ENCODE measurements around the gene GOLGA8S.
"Not testable (repeated sequence)": the region's sequence is repeated elsewhere in the genome, so short reads cannot be mapped to it uniquely, and the experiment has no call there.

The GOLGA8S gene, protein sequence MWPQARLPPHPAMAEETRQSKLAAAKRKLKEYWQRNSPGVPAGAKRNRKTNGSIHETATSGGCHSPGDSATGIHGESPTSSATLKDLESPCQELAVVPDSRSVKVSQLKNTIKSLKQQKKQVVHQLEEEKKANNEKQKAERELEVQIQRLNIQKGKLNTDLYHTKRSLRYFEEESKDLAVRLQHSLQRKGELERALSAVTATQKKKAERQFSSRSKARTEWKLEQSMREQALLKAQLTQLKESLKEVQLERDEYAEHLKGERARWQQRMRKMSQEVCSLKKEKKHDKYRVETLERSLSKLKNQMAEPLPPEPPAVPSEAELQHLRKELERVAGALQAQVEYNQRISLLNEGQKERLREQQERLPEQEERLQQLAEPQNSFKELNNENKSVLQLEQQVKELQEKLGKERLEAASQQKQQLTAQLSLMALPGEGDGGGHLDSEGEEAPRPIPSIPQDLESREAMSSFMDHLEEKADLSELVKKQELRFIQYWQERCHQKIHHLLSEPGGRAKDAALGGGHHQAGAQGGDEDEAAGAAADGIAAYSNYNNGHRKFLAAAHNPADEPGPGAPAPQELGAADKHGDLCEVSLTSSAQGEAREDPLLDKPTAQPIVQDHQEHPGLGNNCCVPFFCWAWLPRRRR

DNA sequence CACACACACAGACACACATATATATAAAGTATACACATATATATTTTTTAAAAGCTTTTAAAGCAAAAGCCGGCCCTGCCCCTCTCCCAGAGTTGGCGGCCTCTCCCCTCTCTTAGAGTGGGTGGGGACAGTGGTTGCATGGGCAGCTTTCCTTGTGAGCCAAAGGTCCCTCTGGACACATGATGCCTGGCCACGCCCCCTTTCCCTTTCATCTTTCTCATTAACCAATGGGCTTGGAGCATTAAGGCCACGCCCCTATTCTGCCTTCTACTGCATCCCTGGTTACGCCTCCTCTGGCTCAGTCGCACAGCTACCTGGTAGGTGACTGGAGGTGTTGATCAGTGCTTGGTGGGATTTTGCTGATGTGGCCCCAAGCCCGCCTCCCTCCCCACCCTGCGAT lies at the start of gene GOLGA8S:
Gene GOLGA8S, plus strand, starts transcription at position 301 of the 400 bp plus-strand sequence. Its CDS starts 62 bp downstream, at position 363.
- DNase-seq (ENCODE audit: low read depth, low spot score), result not testable (repeated sequence)

DNA sequence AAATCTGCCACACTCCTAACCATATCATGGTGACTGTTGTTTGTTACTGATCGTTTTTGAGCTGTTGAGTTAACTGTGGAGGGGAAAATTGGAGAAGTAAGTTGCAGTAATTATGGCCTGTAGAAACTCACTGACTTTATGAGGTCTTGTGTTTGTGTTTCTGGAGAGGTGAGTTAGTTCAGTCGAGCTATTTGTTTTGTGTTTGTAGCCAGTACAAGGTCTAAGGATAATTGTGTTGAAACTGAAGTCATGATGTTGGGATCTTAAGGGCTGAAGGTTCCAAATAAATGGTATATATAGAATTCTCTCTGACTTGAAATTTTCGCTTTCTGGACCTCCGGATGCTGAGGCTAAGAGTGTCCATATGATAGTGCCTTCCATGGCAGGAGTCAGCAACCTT lies 49.7 kb upstream of the GOLGA8S start:
- DNase-seq (ENCODE audit: low read depth, low spot score), result not testable (repeated sequence)

DNA sequence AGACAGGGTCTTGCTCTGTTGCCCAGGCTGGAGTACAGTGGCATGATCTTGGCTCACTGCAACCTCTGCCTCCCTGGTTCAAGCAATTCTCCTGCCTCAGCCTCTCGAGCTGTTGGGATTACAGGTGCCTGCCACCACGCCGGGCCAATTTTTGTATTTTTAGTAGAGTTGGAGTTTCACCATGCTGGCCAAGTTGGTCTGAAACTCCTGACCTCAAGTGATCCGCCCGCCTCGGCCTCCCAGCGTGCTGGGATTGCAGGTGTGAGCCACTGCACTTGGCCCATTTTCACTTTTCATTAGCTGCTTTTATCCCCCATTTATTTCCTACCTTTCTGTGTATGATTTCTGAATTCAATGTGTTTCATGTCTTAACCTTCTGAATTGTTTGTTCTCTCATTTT lies 48.6 kb upstream of the GOLGA8S start:
- not testable (repeated sequence) for DNase-seq (ENCODE audit: low read depth, low spot score)

DNA sequence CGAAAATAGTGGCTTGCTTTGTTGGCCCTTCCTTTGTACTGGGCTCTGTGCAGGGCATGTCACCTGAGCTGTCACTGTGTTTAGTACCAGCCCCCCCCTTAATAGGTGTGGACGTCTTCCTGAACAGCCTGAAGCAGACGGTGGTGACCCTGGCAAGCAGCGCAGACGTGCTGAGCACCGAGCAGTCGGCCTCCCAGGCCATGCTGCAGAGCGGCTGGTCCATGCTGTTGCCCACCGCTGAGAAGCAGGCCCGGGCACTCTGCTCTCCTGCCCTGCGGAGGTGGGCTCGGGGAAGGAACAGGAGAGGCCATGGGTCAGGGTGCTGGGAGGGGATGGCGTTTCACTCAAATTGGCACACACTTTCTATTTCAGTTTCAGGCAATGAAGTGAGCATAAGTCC lies 43.3 kb upstream of the GOLGA8S start:
- DNase-seq (ENCODE audit: low read depth, low spot score), result not testable (repeated sequence)

DNA sequence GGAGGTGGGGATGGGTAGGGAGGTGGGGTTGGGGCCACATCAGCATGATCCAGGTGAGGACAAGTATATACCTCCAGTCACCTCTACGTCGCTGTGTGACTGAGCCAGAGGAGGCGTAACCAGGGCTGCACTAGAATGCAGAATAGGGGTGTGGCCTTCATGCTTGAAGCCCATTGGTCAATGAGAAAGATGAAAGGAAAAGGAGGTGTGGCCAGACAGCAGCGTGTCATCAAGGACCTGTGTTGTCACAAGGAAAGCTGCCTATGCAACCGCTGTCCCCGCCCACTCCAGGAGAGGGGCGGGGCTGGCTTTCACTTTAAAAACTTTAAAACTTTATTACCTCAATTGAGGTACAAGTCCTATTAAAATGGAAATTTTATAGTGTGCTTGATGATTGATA lies 20.5 kb upstream of the GOLGA8S start, which contains the start of gene GOLGA6L26:
Gene GOLGA6L26, minus strand, starts transcription at position 101 of the 400 bp plus-strand sequence. Its CDS starts 61 bp downstream, at position 40.
- DNase-seq (ENCODE audit: low read depth, low spot score), result not testable (repeated sequence)

DNA sequence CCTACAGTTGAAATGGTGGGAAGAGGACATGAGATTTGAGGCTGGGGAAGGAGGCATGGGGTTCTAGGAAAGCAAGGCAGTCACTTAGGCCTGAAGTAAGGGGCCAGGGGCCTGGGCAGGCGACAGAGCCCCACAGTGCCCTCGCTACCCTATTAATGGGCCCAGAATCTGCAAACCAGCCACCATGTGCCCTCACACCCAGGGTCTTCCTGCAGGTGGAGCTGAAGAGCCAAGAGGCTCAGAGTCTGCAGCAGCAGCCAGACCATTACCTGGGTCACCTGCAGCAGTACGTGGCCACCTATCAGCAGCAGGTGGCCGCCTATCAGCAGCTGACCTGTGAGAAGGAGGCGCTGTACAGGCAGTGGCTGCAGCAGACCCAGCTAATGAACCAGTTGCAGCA lies 8.1 kb downstream of the GOLGA8S start:
- not testable (repeated sequence) for DNase-seq (ENCODE audit: low read depth, low spot score)

DNA sequence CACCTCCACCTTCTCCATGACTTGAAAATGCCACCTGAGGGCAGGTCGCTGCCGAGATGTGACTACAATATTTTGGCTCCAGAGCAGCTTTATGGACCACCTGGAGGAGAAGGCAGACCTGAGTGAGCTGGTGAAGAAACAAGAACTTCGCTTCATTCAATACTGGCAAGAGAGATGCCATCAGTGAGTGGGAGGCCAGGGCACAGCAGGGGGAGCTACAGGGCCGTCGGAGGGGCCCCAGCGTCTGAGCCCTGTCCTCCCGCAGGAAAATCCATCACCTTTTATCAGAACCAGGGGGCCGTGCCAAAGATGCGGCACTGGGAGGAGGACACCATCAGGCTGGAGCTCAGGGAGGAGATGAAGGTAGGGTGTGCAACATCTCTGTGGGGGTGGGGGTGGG lies 9.7 kb downstream of the GOLGA8S start:
- DNase-seq (ENCODE audit: low read depth, low spot score), result not testable (repeated sequence)

DNA sequence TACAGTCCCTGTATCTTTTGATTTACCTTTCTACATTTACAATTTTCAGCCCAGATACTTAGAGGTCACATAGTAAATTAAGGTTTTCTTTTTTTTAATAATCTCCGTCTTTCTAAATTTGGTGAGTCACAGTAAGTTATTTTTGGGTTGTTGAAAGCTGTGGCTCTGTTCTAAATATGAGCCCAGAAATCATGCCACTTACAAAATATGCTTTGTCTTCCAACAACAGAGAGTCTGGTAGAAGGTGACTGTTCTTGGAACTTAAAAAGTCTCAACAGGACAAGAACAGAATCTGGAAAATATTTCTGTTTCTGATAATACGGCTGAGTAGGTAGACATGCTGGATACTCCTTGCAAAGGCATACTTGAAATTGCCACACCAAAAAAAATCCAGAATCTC lies 16.0 kb downstream of the GOLGA8S start:
- no peak for DNase-seq (ENCODE audit: low read depth, low spot score)

DNA sequence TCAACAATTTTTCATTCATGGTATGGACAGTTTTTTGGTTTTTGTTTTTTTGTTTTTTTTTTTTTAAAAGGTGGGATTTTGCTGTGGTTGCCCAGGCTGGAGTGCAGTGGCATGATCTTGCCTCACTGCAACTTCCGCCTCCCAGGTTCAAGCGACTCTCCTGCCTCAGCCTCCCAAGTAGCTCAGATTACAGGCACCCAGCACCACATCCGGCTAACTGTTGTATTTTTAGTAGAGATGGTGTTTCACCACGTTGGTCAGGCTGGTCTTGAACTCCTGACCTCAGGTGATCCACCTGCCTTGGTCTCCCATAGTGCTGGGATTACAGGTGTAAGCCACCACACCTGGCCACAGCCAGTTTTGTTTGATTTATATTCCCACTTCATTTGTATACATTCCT lies 16.6 kb downstream of the GOLGA8S start:
- DNase-seq (ENCODE audit: low read depth, low spot score), result not testable (repeated sequence)

DNA sequence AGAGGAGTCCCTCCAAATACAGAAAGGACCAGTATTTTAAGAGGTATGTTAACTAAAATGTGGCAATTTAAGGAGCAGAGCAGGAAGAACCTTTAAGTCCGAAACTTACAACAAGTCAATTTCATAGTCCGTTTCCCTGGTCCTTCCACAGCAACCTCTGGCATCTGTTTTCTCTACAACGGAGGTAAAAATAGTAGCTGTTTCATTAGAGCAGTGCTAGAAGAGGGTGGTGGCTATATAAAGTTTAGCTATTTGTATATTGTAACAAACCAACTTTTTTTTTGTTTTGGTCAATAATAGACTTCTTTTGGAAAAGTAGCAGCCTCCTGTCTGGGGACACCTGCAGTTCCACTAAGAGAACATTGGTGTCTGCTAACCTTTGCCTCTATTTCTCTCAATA lies 17.3 kb downstream of the GOLGA8S start:
- DNase-seq (ENCODE audit: low read depth, low spot score), result not testable (repeated sequence)

DNA sequence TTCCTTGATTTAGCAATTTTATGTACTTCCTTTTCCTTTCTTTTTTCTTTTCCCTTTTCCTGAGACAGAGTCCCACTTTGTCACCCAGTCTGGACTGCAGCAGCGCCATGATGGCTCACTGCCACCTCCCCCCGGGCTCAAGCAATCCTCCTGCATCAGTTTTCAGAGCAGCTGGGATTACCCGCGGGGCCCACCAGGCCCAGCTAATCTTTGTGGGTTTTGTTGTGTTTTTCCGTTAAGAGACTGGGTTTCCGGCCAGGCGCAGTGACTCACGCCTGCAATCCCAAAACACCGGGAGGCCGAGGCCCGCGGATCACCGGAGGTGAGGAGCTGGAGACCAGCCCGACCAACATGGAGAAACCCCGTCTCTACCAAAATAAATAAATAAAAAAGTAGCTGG lies 17.7 kb downstream of the GOLGA8S start:
- DNase-seq (ENCODE audit: low read depth, low spot score), result no peak

DNA sequence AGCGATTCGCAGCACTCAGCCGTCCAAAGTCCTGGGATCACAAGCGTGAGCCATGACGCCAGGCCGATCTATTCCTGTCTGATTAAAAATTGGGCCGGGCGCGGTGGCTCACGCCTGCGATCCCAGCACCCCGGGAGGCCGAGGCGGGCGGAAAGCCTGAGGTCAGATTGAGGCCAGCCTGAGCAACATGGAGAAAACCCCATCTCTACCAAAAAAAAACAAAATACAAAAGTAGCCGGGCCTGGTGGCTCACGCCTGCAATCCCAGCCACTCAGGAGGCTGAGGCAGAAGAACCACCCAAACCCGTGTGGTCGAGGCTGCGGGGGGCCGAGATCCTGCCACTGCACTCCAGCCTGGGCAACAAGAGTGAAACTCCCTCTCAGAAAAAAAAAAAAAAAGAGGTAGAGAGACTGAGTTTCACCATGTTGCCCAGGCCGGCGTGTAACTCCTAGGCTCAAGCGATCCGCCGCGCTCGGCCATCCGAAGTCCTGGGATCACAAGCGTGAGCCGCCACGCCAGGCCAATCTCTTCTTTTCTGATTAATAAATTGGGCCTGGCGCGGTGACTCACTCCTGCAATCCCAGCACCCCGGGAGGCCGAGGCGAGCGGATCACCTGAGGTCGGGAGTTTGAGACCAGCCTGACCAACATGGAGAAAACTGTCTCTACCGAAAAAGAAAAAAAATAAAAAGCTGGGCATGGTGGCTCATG lies 18.5 kb downstream of the GOLGA8S start:
- DNase-seq (ENCODE audit: low read depth, low spot score), result not testable (repeated sequence)

DNA sequence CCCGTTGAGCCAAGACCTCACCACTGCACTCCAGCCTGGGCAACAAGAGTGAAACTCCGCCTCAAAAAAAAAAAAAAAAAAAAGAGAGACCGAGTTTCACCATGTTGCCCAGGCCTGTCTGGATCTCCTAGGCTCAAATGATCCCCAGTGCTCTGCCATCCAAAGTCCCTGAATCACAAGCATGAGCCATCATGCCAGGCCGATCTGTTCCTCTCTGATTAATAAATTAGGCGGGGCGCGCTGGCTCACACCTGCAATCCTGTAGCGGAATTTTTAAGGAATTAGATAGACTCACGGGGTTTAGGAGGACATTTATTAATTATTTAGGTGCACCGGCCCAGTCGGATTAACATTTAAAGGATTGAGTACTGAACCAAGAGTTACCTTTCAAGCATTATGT lies 19.7 kb downstream of the GOLGA8S start:
- DNase-seq (ENCODE audit: low read depth, low spot score), result not testable (repeated sequence)

DNA sequence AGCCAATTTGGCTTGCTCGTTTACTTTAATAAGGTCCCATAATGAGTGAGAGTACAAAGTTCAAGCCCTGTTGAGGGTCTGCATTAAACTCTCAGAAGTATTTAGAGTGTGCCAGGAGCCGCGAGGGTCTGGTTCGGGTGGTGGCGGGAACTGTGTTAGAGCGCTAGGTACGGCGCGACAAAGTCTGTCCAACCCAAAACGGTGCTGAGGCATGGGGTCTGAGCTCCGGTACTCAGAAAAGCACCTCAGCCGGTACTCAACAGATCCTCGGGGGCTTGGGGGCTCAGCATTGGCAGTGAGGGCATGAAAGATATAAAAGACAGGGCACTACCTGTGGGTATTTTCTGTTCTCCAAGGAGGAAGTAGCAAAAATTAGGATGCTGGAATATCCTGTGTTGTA lies 24.4 kb downstream of the GOLGA8S start:
- not testable (repeated sequence) for DNase-seq (ENCODE audit: low read depth, low spot score)

DNA sequence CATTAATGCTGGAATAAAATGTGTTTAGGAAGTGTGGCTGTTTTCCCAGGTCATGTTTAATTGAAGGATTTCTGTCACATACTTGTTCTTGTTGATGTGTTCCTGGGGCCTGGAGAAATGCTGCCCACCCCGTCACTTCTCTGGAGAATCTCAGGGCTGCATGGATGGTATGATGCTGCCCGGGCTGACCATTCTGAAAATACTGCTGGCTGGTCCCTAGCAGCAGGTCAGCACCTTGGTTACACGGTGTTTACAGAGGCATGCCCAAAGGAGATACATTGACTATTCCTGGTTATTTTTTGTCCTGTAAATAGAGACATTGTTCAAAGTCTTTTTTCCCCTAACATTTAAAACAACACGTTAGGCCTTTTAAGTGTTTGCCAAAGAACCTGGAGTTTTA lies 26.2 kb downstream of the GOLGA8S start:
- not testable (repeated sequence) for DNase-seq (ENCODE audit: low read depth, low spot score)

DNA sequence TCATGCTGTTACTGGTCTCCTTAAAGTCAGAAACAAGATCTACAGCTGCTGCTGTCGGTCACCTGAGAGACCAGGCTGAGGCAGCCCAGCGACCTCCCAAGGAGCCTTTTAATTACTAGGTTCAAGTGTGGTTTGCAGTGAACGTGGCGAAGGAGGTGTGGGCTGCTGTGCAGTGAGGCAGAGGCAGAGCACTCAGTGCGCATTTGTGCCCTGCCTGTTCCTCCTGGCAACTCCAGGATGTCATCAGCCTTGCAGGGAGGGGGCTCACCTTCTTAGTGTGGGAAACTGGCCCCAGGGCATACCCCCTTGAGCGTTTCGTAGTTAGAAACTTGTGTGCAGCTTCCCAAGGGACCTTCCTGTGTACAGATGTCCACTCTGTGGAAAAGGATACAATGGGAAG lies 26.6 kb downstream of the GOLGA8S start:
- not testable (repeated sequence) for DNase-seq (ENCODE audit: low read depth, low spot score)

DNA sequence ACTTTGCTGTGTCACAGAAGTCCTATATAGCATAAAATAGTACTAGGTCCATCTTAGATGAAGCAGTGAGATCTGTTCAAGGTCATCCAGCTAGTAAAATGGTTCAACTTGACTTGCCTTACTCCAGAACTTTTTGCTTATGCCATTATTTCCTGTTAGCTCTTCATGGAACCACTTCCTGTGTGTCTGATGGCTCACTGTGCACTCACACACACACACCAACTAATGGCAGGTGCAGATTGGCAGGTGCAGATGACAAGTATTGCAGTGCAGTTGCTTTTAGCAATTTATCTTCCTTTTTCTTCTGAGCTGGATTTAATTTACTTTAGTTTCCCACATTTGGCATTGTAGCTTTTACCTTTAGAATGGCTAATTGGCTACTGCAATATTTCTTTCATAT lies 29.8 kb downstream of the GOLGA8S start:
- DNase-seq (ENCODE audit: low read depth, low spot score), result no peak

DNA sequence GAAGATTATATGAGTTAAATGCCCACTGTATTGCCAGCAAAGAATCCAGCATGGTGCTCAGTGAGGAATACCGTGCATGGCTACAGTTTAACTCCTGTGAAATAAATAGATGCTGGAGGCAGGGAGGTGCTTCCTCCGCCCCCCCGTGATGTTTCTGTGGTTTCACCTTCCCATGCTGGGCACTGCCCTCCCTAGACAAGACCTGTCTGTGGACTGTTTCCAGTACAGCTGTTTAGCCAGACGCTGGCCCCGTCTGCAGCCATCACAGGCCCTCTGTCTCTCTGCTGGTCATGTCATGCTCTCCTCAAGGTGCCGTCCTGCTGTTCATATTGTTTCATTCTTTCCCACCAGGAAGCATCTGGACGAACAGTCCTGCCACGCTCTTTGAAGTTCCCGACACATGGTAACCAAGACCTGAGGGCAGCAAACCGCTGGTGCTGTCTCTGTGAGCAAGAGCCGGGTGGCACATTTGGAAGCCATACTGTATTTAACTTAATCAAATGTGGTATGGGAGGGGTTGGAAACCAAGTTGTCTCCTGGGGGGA lies 31.4 kb downstream of the GOLGA8S start:
- no peak for DNase-seq (ENCODE audit: low read depth, low spot score)

DNA sequence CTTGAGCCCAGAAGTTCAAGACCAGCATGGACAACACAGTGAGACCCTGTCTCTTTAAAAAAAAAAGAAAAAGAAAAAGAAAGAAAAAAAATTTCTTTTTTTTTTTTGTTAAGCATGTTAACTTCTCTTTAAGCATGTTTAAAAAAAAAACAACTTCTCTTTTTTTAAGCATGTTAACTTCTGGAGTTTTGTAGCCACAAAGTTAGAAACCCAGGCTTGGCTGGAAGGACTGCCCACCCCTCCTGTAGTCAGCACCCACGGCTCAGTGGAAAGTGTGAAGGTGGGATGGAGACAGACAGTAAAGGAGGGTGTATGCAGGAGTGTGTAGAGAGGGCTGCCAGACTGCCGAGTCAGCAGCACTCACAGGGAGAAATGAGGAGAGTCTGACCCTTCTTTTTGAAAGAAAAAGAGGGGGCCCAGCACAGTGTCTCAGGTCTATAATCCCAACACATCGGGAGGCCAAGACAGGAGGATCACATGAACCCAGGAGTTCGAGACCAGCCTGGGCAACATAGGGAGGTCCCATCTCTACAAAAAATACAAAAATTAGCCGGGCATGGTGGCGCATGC lies 33.2 kb downstream of the GOLGA8S start:
- DNase-seq (ENCODE audit: low read depth, low spot score), result no peak

DNA sequence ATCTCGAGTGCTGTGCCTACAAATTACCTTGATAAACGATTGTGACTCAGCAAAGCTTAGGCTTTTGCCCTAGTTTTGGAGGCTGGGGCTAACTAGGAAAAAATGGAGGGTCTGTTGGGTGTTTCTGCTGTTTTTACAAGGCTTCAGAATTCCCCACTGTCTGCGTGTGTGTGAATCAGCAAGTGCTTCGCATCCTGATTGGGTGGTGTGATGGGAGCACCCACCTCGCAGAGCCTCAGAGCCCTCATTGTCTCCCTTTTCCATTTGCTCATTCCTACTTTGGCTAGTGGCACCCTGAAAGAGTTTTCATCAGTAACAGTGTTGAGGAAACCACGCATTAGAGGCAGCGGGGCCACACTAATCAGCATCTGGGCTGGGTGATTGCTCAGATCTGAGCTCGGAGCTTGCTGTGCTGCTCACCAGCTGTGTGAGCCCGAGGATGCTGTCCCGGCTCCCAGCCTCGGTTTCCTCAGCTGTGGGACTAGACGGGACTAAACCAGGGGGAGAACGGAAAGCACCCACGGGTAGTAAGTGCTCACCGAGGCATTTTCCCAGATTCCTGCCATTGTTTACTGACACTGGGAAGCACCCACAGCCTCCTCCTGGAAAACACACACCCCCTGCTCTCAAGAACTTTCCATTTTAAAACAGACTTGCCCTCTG lies 40.6 kb downstream of the GOLGA8S start:
- DNase-seq (ENCODE audit: low read depth, low spot score), result no peak

DNA sequence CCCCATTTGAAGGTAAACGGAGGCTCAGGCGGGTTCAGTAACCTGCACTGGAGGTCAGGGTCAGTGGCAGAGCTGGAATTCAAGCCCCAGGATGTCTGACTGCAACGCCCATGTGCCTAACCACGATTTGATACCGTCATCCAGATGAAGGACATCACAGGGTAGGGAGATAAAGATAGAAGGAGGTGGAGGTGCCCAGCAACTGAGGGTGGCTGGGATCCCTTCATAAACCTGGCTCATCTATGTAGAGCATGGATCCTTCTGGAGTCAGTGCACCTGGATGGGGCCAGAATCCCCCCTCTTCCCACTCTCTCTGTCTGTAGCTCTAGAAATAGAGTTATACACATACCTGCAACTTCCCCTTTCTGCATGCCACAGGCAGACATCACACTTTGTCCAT lies 41.3 kb downstream of the GOLGA8S start:
- DNase-seq (ENCODE audit: low read depth, low spot score), result no peak

Measured in brain pericyte (primary cell).